Muscle layer of colon (tissue), 2 donors: Measurements from ENCODE around the gene MARCHF3.
"Not testable (repeated sequence)": the region's sequence is repeated elsewhere in the genome, so short reads cannot be mapped to it uniquely, and the experiment has no call there.

Experiments
- H3K27ac ChIP-seq: one replicate; pipeline ENCODE4 v1.7.0; 2013; ENCODE audit warnings: low read depth, mild to moderate bottlenecking, low read length, moderate library complexity
- H3K27me3 ChIP-seq, 2 donors: one replicate each; pipeline ENCODE4 v1.7.0; 2013; ENCODE audit warnings: low read length in 2 of 2, mild to moderate bottlenecking in 2 of 2; ENCODE audit not compliant: insufficient read depth in 2 of 2, control insufficient read depth in 1 of 2
- H3K36me3 ChIP-seq: one replicate; pipeline ENCODE4 v1.7.0; 2013; ENCODE audit warnings: mild to moderate bottlenecking, low read length; ENCODE audit not compliant: insufficient read depth
- H3K4me1 ChIP-seq: one replicate; pipeline ENCODE4 v1.7.0; 2013; ENCODE audit warnings: mild to moderate bottlenecking, low read length; ENCODE audit not compliant: insufficient read depth
- H3K4me3 ChIP-seq, 2 donors: one replicate each; pipeline ENCODE4 v1.7.0; 2013; ENCODE audit warnings: low read length in 2 of 2, low read depth in 1 of 2, mild to moderate bottlenecking in 1 of 2, moderate library complexity in 1 of 2
- H3K9ac ChIP-seq: one replicate; pipeline ENCODE4 v1.7.0; 2013; ENCODE audit warnings: low read length
- H3K9me3 ChIP-seq: one replicate; pipeline ENCODE4 v1.7.0; 2013; ENCODE audit warnings: mild to moderate bottlenecking, low read length
- donor health status: abdominal sarcoma.
- donor health status: Adenocarcinoma of cecum.

Gene MARCHF3

GRCh38 chr5:126857472-126858410 is 172.6 kb downstream of the MARCHF3 start:
- H3K9me3 ChIP-seq = no peaks in the 10 kb centered on the region
- H3K27ac ChIP-seq = peak overlapping the region; percentile 64
- no peaks in the 10 kb centered on the region for H3K36me3 ChIP-seq
- H3K4me1 ChIP-seq = peaks cover 21% of the 10 kb centered on the region
- no peak overlapping the region for H3K4me3 ChIP-seq
- H3K27me3 ChIP-seq = no peaks in the 10 kb centered on the region
- H3K9ac ChIP-seq = peak overlapping the region; percentile 27

- H3K9ac ChIP-seq = no peak overlapping the region
- no peak overlapping the region for H3K27ac ChIP-seq
- H3K36me3 ChIP-seq = no peaks in the 10 kb centered on the region
- no peaks in the 10 kb centered on the region for H3K27me3 ChIP-seq
- no peaks in the 10 kb centered on the region for H3K9me3 ChIP-seq
- no peak overlapping the region for H3K4me3 ChIP-seq
- peaks cover 21% of the 10 kb centered on the region for H3K4me1 ChIP-seq
Measured at GRCh38 chr5:126855266-126855665, 175.1 kb downstream of the MARCHF3 start.

GRCh38 chr5:126854526-126855110 is 175.7 kb downstream of the MARCHF3 start:
- no peaks in the 10 kb centered on the region for H3K9me3 ChIP-seq

GRCh38 chr5:126853541-126854307 is 176.6 kb downstream of the MARCHF3 start:
- not testable (repeated sequence) for H3K9ac ChIP-seq, H3K9me3 ChIP-seq, H3K27ac ChIP-seq, H3K4me3 ChIP-seq, H3K36me3 ChIP-seq, H3K27me3 ChIP-seq
- H3K4me1 ChIP-seq = peaks cover 21% of the 10 kb centered on the region

More at GRCh38 chr5:126854526-126855110, 175.7 kb downstream of the MARCHF3 start:
- H3K27ac ChIP-seq = no peak overlapping the region
- no peaks in the 10 kb centered on the region for H3K27me3 ChIP-seq
- no peaks in the 10 kb centered on the region for H3K36me3 ChIP-seq
- no peak overlapping the region for H3K4me3 ChIP-seq
- peaks cover 21% of the 10 kb centered on the region for H3K4me1 ChIP-seq
- no peak overlapping the region for H3K9ac ChIP-seq

- peaks cover 12% of the 10 kb centered on the region for H3K4me1 ChIP-seq
- no peak overlapping the region for H3K4me3 ChIP-seq
- H3K36me3 ChIP-seq = no peaks in the 10 kb centered on the region
- H3K9ac ChIP-seq = no peak overlapping the region
- no peaks in the 10 kb centered on the region for H3K9me3 ChIP-seq
- H3K27me3 ChIP-seq = no peaks in the 10 kb centered on the region
- no peak overlapping the region for H3K27ac ChIP-seq
Measured at GRCh38 chr5:126852841-126853271, 177.5 kb downstream of the MARCHF3 start.

- no peak overlapping the region for H3K4me3 ChIP-seq
- H3K9me3 ChIP-seq = no peaks in the 10 kb centered on the region
- H3K4me1 ChIP-seq = peaks cover 5% of the 10 kb centered on the region
- H3K9ac ChIP-seq = no peak overlapping the region
- no peaks in the 10 kb centered on the region for H3K27me3 ChIP-seq
- H3K27ac ChIP-seq = no peak overlapping the region
- no peaks in the 10 kb centered on the region for H3K36me3 ChIP-seq
Measured at GRCh38 chr5:126852091-126852571, 178.2 kb downstream of the MARCHF3 start.

- no peak overlapping the region for H3K4me3 ChIP-seq
Measured at GRCh38 chr5:126851501-126852011, 178.8 kb downstream of the MARCHF3 start.

GRCh38 chr5:126849101-126849678 is 181.2 kb downstream of the MARCHF3 start:
- Histone ChIP-seq H3K9ac (no peak overlapping the region), H3K4me1 (peaks cover 9% of the 10 kb centered on the region), H3K27me3 (no peaks in the 10 kb centered on the region), H3K4me3 (no peak overlapping the region), H3K9me3 (no peaks in the 10 kb centered on the region), H3K36me3 (no peaks in the 10 kb centered on the region), H3K27ac (no peak overlapping the region)

More at GRCh38 chr5:126851501-126852011, 178.8 kb downstream of the MARCHF3 start:
- Histone ChIP-seq H3K27me3 (no peaks in the 10 kb centered on the region), H3K9ac (no peak overlapping the region), H3K27ac (peak overlapping the region; percentile 29), H3K4me1 (peaks cover under 1% of the 10 kb centered on the region), H3K36me3 (no peaks in the 10 kb centered on the region), H3K9me3 (no peaks in the 10 kb centered on the region)

- Histone ChIP-seq H3K36me3 (no peaks in the 10 kb centered on the region), H3K27ac (no peak overlapping the region), H3K4me3 (no peak overlapping the region), H3K27me3 (no peaks in the 10 kb centered on the region), H3K9me3 (no peaks in the 10 kb centered on the region), H3K4me1 (peaks cover 9% of the 10 kb centered on the region), H3K9ac (no peak overlapping the region)
Measured at GRCh38 chr5:126848253-126848652, 182.1 kb downstream of the MARCHF3 start.

- peaks cover 9% of the 10 kb centered on the region for H3K4me1 ChIP-seq
- H3K9ac ChIP-seq = no peak overlapping the region
- H3K36me3 ChIP-seq = no peaks in the 10 kb centered on the region
- H3K9me3 ChIP-seq = no peaks in the 10 kb centered on the region
- no peak overlapping the region for H3K27ac ChIP-seq
- H3K4me3 ChIP-seq = no peak overlapping the region
- no peaks in the 10 kb centered on the region for H3K27me3 ChIP-seq
Measured at GRCh38 chr5:126847826-126848251, 182.5 kb downstream of the MARCHF3 start.

GRCh38 chr5:126847456-126847820 is 182.9 kb downstream of the MARCHF3 start:
- Histone ChIP-seq H3K4me1 (peaks cover 9% of the 10 kb centered on the region), H3K27me3 (no peaks in the 10 kb centered on the region), H3K4me3 (no peak overlapping the region), H3K9me3 (no peaks in the 10 kb centered on the region), H3K36me3 (no peaks in the 10 kb centered on the region), H3K9ac (no peak overlapping the region), H3K27ac (no peak overlapping the region)
